SK-N-SH treated with all-trans-retinoic acid at 6 μM for 48 hours (cell line): Measurements from ENCODE around the gene ADH1C.

ENCODE experiments used
- ATAC-seq: fragments of 200-7000 bp; cut with Tn5 transposase; 3 replicates; pipeline ENCODE4 v1.9.1; 2020; ENCODE audit warnings: mild to moderate bottlenecking, moderate library complexity
- ARNTL ChIP-seq: fragments of 450-650 bp; formaldehyde crosslinking; IDR thresholded peaks from 2 replicates; pipeline ENCODE4 v1.5.0; 2020; ENCODE audit warnings: low read depth, mild to moderate bottlenecking, moderate library complexity, borderline replicate concordance
- BACH2 ChIP-seq: fragments of 250-450 bp; sonication (Bioruptor Pico); IDR thresholded peaks from 2 replicates; pipeline ENCODE4 v1.9.0; 2021; ENCODE audit warnings: mild to moderate bottlenecking, borderline replicate concordance
- CSDC2 ChIP-seq: fragments of 250-450 bp; sonication (Bioruptor Pico); IDR thresholded peaks from 2 replicates; pipeline ENCODE4 v1.5.0; 2020; ENCODE audit warnings: mild to moderate bottlenecking, moderate library complexity
- ESRRG ChIP-seq: fragments of 250-450 bp; sonication (Bioruptor Pico); IDR thresholded peaks from 2 replicates; pipeline ENCODE4 v1.6.1; 2021; ENCODE audit warnings: mild to moderate bottlenecking
- GLIS3 ChIP-seq: fragments of 250-450 bp; sonication (Bioruptor Pico); IDR thresholded peaks from 2 replicates; pipeline ENCODE4 v1.5.0; 2020; ENCODE audit warnings: mild to moderate bottlenecking, moderate library complexity
- ISL1 ChIP-seq: fragments of 250-450 bp; sonication (Bioruptor Pico); IDR thresholded peaks from 2 replicates; pipeline ENCODE4 v2.1.2; 2022; ENCODE audit warnings: mild to moderate bottlenecking, moderate library complexity
- OSR1 ChIP-seq: fragments of 250-450 bp; sonication (Bioruptor Pico); IDR thresholded peaks from 2 replicates; pipeline ENCODE4 v1.8.0; 2022; ENCODE audit warnings: moderate library complexity, mild to moderate bottlenecking, inconsistent platforms
- PPARA ChIP-seq: fragments of 250-450 bp; sonication (Bioruptor Pico); IDR thresholded peaks from 2 replicates; pipeline ENCODE4 v1.5.0; 2020; ENCODE audit warnings: mild to moderate bottlenecking, borderline replicate concordance
- RARB ChIP-seq: fragments of 250-450 bp; sonication (Bioruptor Pico); IDR thresholded peaks from 2 replicates; pipeline ENCODE4 v1.8.0; 2021; ENCODE audit warnings: mild to moderate bottlenecking, moderate library complexity
- SNAI2 ChIP-seq: fragments of 250-450 bp; sonication (Bioruptor Pico); IDR thresholded peaks from 2 replicates; pipeline ENCODE4 v1.5.0; 2020; ENCODE audit warnings: mild to moderate bottlenecking, moderate library complexity
- TCF4 ChIP-seq: fragments of 250-450 bp; sonication (Bioruptor Pico); IDR thresholded peaks from 2 replicates; pipeline ENCODE4 v1.8.0; 2021; ENCODE audit warnings: mild to moderate bottlenecking, moderate library complexity, borderline replicate concordance
- TOX ChIP-seq: fragments of 250-450 bp; sonication (Bioruptor Pico); IDR thresholded peaks from 2 replicates; pipeline ENCODE4 v1.8.0; 2021; ENCODE audit warnings: mild to moderate bottlenecking, moderate library complexity, borderline replicate concordance
- ZFP3 ChIP-seq: fragments of 250-450 bp; sonication (Bioruptor Pico); IDR thresholded peaks from 2 replicates; pipeline ENCODE4 v1.5.0; 2020; ENCODE audit warnings: mild to moderate bottlenecking, moderate library complexity
- ZFP30 ChIP-seq: fragments of 450-650 bp; formaldehyde crosslinking; IDR thresholded peaks from 2 replicates; pipeline ENCODE4 v1.5.0; 2022; ENCODE audit warnings: mild to moderate bottlenecking, moderate library complexity
- ZNF565 ChIP-seq: fragments of 450-650 bp; formaldehyde crosslinking; conservative IDR thresholded peaks from 2 replicates; pipeline ENCODE4 v1.5.0; 2020; ENCODE audit warnings: low read depth, mild to moderate bottlenecking, moderate library complexity
- ZNF70 ChIP-seq: fragments of 450-650 bp; formaldehyde crosslinking; IDR thresholded peaks from 2 replicates; pipeline ENCODE4 v1.5.0; 2020; ENCODE audit warnings: mild to moderate bottlenecking, moderate library complexity
- ZNF8 ChIP-seq: fragments of 450-650 bp; formaldehyde crosslinking; IDR thresholded peaks from 2 replicates; pipeline ENCODE4 v1.5.0; 2020; ENCODE audit warnings: mild to moderate bottlenecking, moderate library complexity
- TF ChIP-seq, protein P1 (sequence below): fragments of 250-450 bp; sonication (Bioruptor Pico); IDR thresholded peaks from 2 replicates; pipeline ENCODE4 v1.5.1; 2021; ENCODE audit warnings: mild to moderate bottlenecking, moderate library complexity
- TF ChIP-seq, protein P2 (sequence below): fragments of 250-450 bp; sonication (Bioruptor Pico); IDR thresholded peaks from 2 replicates; pipeline ENCODE4 v1.8.0; 2020; ENCODE audit warnings: mild to moderate bottlenecking, moderate library complexity, borderline replicate concordance
- TF ChIP-seq, protein P3 (sequence below): fragments of 250-450 bp; sonication (Bioruptor Pico); IDR thresholded peaks from 2 replicates; pipeline ENCODE4 v1.5.0; 2020; ENCODE audit warnings: mild to moderate bottlenecking, moderate library complexity
- TF ChIP-seq, protein P4 (sequence below): fragments of 250-450 bp; sonication (Bioruptor Pico); IDR thresholded peaks from 2 replicates; pipeline ENCODE4 v1.8.0; 2021; ENCODE audit warnings: low read depth, mild to moderate bottlenecking, moderate library complexity, borderline replicate concordance
- TF ChIP-seq, protein P5 (sequence below): fragments of 250-450 bp; sonication (Bioruptor Pico); IDR thresholded peaks from 2 replicates; pipeline ENCODE4 v1.5.1; 2020; ENCODE audit warnings: low read depth, mild to moderate bottlenecking, moderate library complexity

The ADH1C gene

DNA sequence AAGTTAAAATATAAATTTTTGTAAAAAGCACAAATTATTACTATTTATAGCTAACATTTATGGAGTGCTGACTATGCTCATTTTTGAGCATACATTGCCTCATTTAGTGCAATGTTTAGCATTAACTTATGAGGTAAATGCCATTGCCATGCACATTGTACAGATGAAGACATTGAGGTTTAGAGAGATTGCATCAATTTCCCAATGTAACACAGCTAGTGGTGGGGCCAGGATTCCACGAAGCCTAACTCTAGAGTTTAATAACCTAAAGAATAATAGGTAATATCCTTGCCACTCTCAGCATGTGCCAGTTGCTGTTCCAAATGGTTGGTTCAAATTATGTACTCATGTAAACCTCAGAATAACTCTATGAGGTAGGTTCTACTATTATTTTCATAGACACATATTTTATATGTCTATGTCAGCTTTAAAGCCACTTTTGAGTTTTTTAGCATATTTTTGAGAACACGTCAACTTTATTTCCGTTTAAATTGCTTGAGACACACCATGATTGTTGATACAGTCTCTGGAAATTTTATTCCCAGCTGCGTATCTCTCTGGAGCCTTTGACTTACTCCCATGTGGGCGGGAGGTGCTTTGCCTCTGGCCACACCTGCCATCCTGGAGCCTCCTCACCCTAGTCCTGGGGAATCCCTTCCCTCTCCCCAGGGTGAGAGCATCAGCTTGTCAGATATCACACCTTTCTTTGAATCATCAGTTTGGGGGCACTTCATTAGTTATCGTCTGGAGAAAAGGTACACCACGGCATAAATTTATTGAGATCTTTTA is 51.0 kb downstream of the ADH1C start:
- ATAC-seq, result no peak
- no peak for TF ChIP-seq PPARA (CRISPR knock-in tag)
- TF ChIP-seq SNAI2 (CRISPR knock-in tag), result no peak
- no peak for TF ChIP-seq ZNF8 (CRISPR knock-in tag)
- no peak for TF ChIP-seq TOX (CRISPR knock-in tag)
- TF ChIP-seq, protein P1, sequence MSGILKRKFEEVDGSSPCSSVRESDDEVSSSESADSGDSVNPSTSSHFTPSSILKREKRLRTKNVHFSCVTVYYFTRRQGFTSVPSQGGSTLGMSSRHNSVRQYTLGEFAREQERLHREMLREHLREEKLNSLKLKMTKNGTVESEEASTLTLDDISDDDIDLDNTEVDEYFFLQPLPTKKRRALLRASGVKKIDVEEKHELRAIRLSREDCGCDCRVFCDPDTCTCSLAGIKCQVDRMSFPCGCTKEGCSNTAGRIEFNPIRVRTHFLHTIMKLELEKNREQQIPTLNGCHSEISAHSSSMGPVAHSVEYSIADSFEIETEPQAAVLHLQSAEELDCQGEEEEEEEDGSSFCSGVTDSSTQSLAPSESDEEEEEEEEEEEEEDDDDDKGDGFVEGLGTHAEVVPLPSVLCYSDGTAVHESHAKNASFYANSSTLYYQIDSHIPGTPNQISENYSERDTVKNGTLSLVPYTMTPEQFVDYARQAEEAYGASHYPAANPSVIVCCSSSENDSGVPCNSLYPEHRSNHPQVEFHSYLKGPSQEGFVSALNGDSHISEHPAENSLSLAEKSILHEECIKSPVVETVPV, result no peak
- TF ChIP-seq ARNTL (CRISPR knock-in tag), result no peak
- no peak for TF ChIP-seq ZFP30 (CRISPR knock-in tag)
- TF ChIP-seq CSDC2 (CRISPR knock-in tag), result no peak
- TF ChIP-seq GLIS3, result no peak
- TF ChIP-seq ISL1 (CRISPR knock-in tag), result no peak
- no peak for TF ChIP-seq ZNF70 (CRISPR knock-in tag)
- TF ChIP-seq, protein P2, sequence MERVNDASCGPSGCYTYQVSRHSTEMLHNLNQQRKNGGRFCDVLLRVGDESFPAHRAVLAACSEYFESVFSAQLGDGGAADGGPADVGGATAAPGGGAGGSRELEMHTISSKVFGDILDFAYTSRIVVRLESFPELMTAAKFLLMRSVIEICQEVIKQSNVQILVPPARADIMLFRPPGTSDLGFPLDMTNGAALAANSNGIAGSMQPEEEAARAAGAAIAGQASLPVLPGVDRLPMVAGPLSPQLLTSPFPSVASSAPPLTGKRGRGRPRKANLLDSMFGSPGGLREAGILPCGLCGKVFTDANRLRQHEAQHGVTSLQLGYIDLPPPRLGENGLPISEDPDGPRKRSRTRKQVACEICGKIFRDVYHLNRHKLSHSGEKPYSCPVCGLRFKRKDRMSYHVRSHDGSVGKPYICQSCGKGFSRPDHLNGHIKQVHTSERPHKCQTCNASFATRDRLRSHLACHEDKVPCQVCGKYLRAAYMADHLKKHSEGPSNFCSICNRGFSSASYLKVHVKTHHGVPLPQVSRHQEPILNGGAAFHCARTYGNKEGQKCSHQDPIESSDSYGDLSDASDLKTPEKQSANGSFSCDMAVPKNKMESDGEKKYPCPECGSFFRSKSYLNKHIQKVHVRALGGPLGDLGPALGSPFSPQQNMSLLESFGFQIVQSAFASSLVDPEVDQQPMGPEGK (CRISPR knock-in tag), result no peak
- TF ChIP-seq, protein P3, sequence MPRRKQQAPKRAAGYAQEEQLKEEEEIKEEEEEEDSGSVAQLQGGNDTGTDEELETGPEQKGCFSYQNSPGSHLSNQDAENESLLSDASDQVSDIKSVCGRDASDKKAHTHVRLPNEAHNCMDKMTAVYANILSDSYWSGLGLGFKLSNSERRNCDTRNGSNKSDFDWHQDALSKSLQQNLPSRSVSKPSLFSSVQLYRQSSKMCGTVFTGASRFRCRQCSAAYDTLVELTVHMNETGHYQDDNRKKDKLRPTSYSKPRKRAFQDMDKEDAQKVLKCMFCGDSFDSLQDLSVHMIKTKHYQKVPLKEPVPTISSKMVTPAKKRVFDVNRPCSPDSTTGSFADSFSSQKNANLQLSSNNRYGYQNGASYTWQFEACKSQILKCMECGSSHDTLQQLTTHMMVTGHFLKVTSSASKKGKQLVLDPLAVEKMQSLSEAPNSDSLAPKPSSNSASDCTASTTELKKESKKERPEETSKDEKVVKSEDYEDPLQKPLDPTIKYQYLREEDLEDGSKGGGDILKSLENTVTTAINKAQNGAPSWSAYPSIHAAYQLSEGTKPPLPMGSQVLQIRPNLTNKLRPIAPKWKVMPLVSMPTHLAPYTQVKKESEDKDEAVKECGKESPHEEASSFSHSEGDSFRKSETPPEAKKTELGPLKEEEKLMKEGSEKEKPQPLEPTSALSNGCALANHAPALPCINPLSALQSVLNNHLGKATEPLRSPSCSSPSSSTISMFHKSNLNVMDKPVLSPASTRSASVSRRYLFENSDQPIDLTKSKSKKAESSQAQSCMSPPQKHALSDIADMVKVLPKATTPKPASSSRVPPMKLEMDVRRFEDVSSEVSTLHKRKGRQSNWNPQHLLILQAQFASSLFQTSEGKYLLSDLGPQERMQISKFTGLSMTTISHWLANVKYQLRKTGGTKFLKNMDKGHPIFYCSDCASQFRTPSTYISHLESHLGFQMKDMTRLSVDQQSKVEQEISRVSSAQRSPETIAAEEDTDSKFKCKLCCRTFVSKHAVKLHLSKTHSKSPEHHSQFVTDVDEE (CRISPR knock-in tag), result no peak
- TF ChIP-seq, protein P4, sequence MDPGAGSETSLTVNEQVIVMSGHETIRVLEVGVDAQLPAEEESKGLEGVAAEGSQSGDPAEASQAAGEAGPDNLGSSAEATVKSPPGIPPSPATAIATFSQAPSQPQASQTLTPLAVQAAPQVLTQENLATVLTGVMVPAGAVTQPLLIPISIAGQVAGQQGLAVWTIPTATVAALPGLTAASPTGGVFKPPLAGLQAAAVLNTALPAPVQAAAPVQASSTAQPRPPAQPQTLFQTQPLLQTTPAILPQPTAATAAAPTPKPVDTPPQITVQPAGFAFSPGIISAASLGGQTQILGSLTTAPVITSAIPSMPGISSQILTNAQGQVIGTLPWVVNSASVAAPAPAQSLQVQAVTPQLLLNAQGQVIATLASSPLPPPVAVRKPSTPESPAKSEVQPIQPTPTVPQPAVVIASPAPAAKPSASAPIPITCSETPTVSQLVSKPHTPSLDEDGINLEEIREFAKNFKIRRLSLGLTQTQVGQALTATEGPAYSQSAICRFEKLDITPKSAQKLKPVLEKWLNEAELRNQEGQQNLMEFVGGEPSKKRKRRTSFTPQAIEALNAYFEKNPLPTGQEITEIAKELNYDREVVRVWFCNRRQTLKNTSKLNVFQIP (CRISPR knock-in tag), result no peak
- TF ChIP-seq RARB, result no peak
- no peak for TF ChIP-seq BACH2

DNA sequence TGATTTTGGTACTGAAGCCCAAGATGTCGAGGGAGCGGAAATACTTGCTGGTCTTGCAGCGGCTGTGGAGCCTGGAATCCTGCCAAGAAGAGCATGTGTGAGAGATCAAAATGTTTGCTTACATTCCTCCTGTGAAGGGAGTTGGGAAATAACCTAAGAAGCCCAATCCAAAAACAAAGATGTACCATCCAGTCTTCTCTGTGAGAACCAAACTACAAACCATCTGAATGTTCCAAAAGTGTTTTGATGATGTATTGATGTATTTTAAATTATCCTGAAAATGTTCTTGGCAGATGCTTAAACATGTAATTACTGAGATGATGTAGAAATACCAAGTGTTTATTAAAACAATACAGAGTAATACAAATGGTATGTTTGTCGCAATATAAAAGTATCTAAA is 51.6 kb downstream of the ADH1C start:
- ATAC-seq, result no peak
- TF ChIP-seq ZNF565 (CRISPR knock-in tag) (no peak), ZFP30 (CRISPR knock-in tag) (no peak), BACH2 (no peak), SNAI2 (CRISPR knock-in tag) (no peak), TCF4 (CRISPR knock-in tag) (no peak), ISL1 (CRISPR knock-in tag) (no peak), RARB (no peak), CSDC2 (CRISPR knock-in tag) (no peak), OSR1 (CRISPR knock-in tag) (no peak), ESRRG (no peak), ZFP3 (no peak), PPARA (CRISPR knock-in tag) (no peak)
- TF ChIP-seq, protein P4 (CRISPR knock-in tag), result no peak
- TF ChIP-seq, protein P3 (CRISPR knock-in tag), result no peak
- TF ChIP-seq, protein P1, result no peak
- TF ChIP-seq, protein P5, sequence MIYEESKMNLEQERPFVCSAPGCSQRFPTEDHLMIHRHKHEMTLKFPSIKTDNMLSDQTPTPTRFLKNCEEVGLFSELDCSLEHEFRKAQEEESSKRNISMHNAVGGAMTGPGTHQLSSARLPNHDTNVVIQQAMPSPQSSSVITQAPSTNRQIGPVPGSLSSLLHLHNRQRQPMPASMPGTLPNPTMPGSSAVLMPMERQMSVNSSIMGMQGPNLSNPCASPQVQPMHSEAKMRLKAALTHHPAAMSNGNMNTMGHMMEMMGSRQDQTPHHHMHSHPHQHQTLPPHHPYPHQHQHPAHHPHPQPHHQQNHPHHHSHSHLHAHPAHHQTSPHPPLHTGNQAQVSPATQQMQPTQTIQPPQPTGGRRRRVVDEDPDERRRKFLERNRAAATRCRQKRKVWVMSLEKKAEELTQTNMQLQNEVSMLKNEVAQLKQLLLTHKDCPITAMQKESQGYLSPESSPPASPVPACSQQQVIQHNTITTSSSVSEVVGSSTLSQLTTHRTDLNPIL, result no peak
